CD4-positive, alpha-beta T cell treated with Interleukin-17A for 1 hour (primary cell): ENCODE results near the gene MYO18B.
A peak's percentile ranks its signal among the peaks of the same experiment; 100 is the strongest.

ENCODE experiments used
- DNase-seq: peaks from one replicate; pipeline ENCODE4 v3.0.0-alpha.2; 2020

Gene MYO18B

DNA sequence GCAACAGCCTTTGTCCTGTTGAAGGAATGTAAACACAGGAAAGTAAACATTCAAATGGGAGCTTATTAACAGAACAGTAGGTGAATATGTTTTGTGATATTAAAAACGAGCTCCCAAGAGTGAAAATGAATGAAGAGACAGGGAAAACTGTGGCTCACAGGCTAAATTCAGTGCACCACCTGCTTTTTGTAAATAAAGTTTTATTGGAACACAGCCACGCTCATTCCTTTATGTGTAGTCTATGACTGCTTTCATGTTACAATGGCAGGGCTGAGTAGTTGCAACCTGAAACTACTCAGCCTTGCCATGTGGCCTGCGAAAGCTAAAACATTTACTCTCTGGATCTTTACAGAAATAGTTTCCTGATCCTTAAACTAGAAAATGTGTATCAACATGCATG is 136.9 kb downstream of the MYO18B start:
- no peak for DNase-seq

DNA sequence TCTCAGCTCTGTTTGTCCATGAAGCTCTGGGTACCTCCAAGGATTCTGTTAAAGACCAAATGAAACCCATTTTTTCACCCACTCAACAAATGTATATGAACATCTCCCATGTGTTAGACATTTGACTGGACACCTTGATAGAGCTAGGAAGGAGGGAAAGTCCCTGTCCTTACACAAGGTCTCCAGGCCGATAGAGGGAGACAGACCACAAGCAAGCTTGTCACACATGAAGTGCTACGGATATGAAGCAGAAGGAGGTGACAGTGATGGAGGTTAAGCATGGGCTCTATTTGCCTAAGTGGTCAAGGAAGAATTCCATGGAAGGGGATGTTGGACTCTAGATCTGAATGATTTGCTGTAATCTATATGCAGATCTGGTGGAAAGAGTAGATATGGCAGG is 138.5 kb downstream of the MYO18B start:
- no peak for DNase-seq

DNA sequence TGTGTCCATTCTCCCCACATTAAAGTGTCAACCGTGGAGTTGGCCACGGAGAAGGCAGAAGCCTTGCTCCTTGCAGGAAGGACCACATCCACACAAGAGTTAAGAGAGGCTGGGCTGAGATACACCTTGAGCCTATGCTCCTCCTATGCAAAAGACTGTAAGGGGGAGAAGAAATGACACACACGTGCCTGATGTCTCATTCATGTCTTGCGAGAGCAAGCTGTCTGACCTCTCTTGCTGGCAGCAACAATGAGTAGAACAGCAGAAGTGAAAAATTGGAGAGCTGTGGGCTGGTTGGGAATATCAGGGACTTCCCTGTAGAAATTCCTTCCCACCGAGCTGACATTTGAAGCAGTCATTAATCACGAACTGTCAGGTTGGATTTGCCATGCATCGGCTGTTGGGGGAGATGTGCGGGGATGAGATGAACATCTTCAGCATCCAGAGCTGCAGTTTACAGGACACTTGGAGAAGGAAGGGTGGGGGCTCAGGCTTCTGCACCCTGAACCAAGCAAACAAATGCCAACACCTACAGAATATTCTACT is 139.3 kb downstream of the MYO18B start:
- no peak for DNase-seq

DNA sequence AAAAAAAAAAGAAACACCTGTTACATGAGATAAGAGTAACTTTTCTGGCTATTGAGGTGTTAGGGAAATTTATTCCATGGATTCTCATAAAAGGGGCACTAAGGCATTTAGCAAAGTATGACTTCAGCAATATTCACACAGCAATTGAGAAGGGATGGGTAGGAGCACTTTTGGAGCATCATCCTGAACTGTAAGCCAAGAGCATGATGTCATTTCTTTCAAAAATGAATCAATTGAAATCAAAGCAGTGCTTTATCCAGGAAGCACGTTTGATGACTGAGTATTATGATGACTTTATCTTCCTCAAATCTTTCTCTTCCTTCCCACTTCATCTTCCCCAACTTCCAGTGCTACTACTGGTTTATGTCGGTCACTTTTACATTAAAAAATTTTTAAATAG is 140.4 kb downstream of the MYO18B start:
- DNase-seq = no peak

DNA sequence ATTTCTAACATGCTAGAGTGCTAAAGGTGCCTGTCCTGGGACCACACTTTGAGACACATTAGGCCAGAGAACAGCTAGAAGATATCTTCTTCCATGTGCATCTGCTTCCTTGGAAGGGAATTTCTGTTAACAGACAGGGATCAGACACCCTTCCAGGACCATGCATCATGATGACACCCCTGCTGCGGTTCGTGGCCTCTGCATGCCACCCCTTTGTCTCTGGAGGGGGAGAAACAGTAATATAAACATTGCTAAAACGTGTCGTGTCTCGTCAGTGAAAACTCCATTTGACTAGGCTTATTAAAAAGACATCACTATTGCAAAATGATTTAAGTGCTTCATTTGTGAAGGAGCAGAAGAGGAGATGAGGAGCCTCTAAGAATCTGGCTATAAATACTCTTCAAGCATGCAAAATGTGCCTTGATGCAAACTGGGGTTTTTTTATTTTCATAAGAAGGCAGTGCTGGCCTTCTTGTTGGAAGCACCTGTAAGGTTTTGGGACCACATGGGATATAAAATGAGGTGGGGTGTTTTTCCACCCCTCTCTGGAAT is 141.6 kb downstream of the MYO18B start:
- DNase-seq = no peak

DNA sequence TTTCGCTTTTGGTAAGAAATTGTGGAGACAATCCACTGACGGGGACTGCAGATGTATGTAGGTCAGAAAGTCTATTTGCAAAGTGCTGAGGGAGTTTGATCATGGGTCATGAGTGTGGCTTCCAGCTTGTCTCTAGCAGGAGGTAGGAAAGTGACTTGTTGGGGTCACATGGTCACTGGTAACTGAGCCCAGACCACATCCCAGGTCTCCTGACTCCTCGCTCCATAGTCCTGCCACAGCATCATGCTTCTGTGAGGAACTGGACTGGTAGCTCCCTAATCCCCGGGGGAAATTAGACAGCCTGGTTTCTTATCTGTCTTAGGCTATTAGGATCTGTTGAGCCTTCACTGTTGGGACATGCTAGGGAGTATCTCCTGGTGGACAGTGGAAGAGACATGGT is 142.1 kb downstream of the MYO18B start:
- no peak for DNase-seq

DNA sequence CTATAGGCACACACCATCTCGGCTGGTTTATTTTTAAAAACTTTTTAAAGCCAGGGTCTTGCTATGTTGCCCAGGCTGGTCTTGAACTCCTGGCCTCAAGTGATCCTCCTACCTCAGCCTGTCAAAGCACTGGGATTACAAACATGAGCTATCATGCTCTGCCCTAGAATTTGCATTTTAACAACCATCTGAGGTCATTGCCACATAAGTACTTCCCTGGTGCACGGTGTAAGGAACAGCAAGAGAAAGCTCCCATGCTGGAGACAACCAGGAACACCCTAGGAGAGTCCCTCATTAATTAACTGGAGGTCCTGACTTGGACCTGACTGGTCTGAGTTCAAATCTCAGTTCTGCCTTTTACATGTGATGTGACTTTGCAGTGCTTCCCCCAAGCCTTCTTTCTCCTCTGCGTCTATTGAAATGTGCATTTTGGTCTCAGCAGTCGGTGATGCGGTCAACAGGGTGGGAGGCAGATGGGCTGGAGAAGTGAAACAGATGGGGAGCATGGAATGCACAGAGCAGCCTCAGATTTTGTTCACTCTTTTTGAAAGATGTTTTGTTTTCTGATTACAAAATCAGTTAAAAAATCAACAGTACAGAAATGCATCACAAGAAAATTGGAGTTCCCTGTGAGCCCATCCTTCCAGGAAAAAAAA is 146.5 kb downstream of the MYO18B start:
- no peak for DNase-seq

DNA sequence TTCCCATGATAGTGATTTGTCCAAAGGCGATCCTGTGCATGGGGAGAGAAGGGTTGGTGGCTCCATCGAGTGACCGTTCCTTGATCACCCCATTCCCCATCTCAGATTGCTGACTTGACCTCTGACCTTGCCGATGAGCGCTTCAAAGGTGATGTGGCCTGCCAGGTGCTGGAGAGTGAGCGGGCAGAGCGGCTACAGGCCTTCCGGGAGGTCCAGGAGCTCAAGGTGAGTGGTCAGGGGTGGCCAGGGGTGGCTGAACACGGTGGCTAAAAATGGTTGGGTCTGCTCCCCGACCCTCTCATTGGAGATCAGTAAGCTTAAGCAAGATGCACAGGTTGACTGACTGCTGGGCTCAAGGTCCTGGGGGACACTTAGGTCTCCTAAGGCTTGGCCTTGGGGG is 148.7 kb downstream of the MYO18B start:
- no peak for DNase-seq

DNA sequence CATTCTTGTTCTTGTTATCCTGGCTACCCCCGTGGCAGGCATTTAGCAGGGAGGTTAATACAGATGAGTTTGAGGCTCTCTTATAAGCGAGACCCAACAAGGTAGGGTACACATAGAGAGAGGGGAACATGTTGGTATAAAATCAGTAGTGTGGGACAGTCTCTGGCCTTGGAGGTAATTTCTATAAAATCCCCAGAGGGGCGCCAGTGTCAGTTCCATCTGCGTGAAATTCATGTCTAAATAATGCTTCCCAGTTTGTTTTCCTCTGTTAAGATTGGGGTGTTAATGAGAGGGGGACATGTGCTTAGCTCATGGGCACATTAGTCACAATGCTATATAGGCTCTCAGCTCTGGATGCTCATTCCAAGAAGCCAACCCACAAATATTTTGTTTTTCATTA is 150.7 kb downstream of the MYO18B start:
- no peak for DNase-seq

DNA sequence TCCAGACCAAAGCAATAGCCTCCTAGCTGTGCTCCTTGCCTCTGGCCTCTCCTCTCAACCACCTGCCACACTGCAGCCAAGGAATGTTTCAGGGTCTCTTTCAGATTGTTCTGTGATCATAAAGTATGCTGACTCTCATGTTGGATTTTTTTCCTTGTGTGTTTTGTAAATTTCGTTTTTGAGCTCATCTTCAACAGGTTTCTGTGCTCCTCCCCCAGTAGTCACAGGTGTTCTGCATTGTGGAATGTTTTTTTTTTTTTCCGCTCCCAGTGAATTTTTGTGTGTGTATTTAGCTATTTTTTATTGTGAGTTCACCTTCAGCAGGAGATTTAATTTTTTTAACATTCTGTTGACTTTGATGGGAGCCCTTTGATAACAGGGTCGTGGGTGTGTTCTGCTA is 153.7 kb downstream of the MYO18B start:
- DNase-seq = no peak

DNA sequence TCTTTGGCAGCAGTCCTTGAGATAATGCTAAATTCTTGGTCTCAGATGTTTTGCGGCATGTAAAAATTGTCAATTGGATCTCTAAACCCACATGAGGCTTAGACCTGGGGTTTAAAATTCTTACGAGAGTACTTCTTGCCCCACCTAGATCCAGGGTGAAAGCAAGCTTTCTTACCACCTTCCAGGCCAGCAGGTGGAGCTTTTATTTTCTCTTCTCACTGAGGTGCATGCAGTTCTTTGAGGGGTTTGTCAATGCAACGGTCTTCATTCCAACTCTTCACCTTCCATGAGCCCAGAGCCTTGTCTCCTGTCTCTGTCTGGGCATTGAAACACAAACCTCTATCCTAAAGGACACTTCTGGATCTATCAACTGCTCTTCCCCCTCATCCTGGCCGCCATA is 154.1 kb downstream of the MYO18B start:
- DNase-seq = no peak

DNA sequence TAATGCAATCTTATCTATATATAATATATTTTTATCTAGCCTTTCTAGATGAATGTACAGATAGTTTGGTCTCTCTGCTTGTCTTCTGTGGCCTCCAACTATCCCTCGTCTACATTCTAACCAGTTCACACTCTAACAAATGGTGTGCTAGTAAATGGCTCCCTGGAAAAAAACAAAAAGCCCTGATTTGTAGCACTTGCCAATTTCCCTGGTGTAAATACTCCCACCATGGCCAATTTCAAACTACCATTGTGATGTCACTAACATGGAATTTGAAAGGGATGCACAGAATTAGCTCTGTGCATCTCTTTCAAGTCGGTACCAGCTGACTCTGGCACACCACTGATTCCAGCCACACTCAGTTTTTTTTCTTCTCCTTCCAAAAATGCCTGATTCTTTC is 154.6 kb downstream of the MYO18B start:
- DNase-seq = no peak

DNA sequence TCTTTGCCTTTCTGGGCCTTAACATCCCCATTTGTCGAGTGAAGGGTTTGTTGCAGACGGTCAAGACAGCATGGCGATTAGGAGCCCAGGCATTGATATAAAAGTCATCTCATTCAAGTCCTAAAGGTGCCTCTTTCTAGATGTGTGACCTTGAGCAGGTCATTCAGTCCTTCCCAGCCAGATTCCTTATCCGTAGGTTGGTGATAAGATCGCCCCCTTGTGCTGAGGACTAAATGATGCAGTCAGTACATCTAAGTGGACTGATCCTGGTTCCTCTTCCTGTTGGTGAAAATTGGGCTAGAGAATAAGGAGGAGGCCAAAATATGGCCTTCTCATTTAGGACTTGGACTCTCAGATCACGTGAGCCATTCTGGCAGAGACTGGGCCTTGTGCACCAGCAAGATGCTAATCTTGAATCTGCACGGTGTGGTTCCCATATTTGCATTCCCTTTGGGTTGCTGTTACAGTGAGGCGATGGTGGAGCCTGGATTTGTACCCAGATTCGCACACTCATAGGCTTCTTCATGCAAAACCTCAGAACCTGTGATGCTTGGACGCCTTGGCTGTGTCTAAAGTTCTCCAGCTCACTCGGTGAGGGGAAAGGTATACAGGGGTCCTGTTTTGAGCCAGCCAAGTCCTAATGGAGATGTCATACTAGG is 156.8 kb downstream of the MYO18B start:
- peak; percentile 1 for DNase-seq

DNA sequence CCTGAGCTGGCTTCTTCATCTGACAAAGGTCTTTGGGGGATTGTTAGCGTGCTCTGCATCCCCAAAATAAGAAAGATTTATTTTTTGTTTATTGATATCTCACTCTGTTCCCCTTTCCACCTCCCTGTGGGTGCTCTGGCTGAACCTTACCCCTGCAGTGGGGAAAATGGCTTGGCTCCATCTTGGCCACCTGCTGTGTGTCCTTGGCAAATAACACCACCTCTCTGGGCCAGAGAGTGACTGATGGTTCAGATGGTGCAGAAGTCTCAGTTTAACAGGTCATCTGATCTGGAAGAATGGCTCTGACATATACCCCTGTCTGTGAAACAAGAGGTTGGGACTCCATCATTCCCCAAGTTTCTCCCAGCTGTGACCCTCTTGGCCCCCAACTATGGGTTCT is 157.6 kb downstream of the MYO18B start:
- DNase-seq = no peak

DNA sequence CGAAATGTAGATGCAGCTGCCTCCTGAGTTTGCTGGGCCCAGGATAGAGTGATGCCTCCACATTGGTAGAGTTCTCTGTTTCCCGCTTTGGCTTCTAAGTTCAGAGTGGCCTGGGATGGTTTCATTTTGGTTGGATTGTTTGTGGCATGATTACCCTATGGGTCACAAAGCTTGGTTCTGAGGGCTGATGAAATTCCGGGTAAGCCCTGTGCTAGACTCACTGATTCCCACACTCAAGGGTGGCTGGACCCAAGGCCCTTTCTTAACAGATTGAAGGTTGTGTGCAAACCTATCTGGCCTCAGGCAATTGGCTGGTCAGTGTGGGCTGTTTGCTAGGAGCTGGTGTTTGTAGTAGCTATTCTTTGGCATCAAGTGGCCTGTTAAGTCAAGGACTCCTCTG is 158.4 kb downstream of the MYO18B start:
- DNase-seq = no peak

DNA sequence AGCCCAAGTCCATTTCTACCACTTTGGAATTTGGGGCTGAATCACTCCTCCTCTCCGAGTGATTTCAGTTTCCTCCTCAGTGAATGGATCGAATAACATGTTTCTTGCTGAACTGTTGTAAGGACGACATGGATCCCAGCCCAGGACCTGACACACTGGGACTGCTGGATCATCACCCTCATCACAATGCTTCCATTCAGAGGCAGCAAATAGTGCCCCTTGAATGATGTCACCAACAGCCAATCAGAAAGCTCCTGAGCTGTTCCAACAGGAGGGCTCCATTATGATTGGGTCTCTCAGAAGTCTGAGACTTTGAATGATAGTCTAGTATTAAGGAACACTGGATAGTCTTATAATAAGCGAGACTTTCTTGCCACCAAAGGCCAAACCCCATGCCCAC is 158.9 kb downstream of the MYO18B start:
- no peak for DNase-seq

DNA sequence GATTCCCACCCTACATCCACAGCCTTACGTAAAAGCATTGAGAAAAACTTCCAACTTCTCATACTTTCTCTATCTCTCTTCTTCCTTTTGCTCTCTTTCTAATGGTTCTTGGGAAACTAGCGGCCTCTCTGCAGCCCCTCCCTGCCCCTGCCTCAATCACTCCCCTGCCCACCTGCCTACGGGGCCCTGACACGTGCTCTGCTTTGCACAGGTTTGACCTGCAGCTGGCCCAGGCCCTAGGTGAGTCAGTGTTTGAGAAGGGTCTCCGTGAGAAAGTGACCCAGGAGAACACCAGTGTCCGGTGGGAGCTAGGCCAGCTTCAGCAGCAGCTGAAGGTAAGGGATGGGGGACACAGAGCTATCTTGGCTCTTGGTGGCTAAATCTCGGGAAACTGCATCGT is 160.4 kb downstream of the MYO18B start:
- no peak for DNase-seq

DNA sequence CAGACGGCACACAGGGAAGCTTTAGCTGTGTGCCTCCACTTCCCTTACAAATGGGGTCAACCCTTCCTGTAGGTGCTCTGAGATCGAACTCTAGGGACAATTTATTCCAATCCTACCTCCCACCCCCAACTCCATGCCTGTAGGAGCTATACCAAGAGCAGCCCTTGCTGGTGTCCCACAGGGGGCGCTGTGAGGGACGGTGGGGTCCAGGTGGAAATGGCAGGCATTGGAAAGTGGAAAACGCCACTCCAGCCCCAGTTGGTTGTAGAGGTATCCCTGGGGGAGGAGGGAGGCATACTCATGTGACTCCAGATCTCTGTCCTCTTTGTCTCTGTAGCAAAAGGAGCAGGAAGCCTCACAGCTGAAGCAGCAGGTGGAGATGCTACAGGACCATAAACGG is 161.3 kb downstream of the MYO18B start:
- DNase-seq = no peak

DNA sequence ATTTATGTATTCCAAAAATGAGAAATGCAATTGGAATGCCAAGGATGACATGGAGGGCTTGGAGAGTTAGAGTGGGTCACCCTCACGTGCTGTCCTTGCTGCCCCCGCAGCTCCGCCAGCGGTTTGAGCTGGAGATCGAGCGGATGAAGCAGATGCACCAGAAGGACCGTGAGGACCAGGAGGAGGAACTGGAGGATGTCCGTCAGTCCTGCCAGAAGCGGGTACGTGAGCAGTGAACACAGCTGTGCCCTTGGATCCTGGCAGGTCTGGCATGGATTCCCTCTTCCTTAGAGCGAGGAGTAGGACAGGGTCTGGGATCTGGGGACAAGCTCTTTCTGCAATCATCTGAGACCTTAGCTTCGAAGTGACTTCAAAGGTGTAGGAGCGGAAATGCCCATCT is 166.2 kb downstream of the MYO18B start:
- no peak for DNase-seq

DNA sequence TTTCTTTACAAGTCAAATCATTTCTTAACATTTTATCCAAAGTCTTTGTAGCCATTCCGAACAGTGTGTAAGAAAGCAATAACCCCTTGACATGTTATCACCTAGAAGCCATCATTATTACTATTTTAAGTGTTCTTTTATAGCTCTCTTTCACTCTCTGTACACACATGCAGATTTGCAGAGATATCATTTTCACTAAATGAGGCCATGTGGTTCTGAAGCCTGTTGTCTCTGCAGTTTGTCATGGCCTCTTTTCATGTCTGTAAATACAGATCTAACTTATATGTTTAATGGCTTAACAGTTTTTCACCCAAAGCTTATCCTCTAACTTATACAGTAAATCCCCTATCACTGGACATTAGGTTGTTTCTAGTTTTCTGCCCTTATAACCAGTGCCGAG is 166.8 kb downstream of the MYO18B start:
- DNase-seq = no peak

DNA sequence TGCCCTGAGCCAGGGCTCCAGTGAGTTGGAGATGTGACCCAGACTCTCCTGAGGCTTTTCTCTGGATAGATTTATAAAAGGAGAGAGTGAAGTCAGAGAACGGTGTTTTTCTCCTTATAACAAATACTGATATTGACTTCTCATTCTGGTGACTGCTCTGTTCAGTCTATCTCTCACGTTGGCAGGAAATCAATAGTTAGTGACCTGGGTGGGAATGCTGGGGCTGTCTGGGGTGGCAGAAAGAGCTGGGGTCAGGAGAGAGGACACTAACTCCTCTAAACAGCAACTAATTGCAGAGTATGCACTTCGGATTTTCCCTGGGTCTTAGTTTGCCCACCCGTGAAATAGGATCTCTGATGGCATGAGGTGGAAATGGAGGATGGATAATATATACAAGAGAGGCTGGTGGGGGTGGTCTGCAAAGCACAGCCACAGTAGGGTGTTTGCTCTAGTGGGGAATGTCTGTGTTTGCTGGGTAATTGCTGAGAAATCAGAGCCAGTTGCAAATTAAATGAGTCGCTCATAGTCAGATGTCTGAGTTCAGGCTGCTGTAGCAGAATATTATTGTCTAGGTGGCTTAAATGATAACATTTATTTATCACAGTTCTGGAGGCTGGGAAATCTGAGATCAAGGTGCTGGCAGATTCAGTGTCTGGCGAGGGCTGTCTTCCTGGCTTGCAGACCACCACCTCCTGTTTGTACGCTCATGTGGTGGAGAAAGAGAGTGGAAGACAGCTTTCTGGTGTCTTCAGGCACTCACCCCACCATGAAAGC is 167.8 kb downstream of the MYO18B start:
- DNase-seq = no peak

DNA sequence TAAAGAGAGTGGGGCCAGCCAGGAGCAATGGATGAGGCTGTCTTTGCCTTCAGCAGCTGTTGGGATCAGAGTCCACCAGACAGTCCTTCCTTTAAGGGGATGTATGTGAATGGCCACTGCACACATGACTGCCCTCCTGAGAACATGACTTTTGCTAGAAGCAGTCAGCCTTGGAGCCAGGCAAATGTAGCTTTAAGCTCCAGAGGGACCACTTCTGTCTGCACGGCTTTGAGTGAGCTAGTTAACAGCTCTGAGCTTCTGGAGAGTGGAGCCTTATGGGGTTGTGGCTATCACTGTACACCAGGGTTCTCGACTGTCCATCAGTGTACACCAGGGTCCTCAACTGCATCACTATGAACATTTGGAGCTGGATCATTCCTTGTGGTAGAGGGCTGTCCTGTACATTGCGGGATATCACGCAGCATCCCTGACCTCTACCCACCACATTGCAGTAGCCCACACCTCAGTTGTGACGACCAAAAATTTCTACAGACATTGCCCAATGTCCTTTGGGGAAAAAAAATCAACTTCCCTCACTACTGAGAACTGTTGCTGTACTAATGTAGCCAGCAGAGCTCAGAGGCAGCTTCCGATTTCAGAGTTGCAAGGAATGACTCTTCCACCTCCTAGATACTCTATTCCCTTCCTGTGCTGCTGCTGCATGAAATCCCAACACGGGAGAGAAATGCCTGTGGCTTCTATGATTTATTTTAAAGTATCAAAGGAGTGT is 169.4 kb downstream of the MYO18B start:
- DNase-seq = no peak

DNA sequence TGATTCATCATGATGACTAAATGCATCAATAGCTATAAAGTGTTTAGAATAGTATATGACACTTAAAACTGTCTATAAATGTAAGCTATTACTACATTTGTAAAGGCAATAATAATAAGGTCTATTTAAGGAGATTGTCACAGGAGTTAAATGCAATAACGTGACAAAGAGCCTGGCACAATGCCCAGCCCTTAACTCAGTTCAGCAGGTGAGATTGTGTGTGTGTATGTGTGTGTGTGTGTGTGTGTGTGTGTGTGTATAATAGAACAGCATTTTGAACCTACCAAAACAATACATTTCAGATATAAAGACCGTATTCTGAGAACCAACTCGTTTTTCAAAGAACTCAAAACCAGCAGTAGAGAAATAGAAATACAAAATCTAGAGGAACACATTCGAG is 177.5 kb downstream of the MYO18B start:
- no peak for DNase-seq
